Measurements from ENCODE around the gene NDUFAF2.

GRCh38 chr5:60993425-60993824, 48.4 kb downstream of the NDUFAF2 start:
- TF ChIP-seq POLR2A (IDR thresholded peaks at IDR 0.05) (no peak), CTCF (IDR thresholded peaks at IDR 0.05) (no peak)

All from esophagus squamous epithelium (tissue), 4 donors.